ENCODE results near the gene SYP.

DNA sequence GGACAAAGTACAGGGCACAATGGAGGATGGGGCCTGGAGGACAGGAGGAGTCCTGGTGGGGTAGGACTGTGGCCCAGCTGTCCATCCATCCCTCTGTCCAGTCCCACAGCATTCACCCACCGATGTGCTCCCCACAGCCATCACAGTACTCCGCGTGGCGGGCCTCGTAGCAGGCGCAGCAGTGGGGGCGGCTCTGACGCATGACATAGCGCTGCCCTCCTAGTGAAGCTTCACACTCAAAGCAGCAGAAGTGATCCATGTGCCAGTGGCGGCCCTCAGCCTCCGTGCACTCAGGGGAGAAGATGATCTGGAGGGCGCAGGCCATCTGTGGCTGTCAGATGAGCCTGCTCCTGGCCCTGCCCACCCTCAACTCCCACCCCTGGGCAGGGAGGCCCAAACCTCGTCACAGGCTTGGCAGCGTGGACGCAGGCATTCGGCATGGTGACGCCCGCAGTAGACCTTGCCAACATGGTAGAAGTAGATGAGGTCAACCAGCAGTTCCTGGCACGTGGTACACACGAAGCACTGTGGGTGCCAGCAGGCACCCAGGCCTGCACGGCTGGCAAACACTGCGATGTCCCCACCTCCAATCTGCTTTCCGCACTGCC lies 22.0 kb downstream of the SYP start:
- TF ChIP-seq, protein P1, sequence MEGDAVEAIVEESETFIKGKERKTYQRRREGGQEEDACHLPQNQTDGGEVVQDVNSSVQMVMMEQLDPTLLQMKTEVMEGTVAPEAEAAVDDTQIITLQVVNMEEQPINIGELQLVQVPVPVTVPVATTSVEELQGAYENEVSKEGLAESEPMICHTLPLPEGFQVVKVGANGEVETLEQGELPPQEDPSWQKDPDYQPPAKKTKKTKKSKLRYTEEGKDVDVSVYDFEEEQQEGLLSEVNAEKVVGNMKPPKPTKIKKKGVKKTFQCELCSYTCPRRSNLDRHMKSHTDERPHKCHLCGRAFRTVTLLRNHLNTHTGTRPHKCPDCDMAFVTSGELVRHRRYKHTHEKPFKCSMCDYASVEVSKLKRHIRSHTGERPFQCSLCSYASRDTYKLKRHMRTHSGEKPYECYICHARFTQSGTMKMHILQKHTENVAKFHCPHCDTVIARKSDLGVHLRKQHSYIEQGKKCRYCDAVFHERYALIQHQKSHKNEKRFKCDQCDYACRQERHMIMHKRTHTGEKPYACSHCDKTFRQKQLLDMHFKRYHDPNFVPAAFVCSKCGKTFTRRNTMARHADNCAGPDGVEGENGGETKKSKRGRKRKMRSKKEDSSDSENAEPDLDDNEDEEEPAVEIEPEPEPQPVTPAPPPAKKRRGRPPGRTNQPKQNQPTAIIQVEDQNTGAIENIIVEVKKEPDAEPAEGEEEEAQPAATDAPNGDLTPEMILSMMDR (IDR thresholded peaks at IDR 0.05), result no peak
- TF ChIP-seq POLR2A (IDR thresholded peaks at IDR 0.05) (no peak), POLR2AphosphoS5 (IDR thresholded peaks at IDR 0.05) (no peak)

Data from breast epithelium (tissue), 3 donors.